ENCODE results near the gene DLL4. TPM values are rescaled to one million over a fixed set of nuclear protein-coding genes. Genes with fewer than 3 reads are reported as not detected.

Gene DLL4
- total RNA-seq, 1 donor from 2014 or later, result 0.15 TPM

DNA sequence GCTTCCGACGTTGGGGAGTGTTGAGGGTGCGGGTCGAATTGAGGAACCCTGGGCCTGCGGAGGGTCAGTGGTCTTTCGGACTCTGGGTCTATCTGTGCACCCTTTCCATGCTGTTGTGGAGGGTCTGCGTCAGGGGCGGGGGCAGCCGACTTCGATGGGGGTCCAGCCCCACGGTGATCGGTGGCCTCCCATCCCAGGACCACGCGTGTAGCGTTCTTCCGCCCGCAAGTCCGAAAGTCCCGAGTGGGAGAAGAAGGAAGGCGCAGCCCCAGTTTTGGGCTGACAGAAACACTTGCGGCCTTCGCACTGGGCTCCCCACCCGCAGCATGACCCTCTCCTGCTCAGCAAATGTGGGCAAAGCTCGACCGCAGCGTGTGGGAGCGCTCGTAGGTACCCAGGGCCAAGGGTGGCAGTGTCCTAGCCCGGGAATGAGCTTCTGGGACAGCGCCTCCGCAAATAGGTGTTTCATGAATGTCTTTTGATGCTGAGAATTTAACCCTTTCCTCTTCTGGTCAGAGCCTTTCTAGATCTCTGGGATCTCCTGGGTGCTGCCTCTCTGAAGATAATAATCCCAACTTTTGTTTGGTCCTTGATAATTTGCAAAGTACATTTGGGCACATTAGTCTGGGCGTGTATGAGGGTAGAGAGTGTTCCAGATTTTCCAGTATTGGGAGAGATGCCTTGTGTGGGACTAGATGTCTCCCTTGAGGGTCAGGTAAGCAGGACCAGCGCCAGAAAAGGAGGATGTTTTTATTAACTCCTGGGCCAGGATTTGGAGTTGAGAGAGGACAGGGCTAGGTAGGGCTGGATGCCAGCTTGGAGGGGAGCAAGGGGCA lies 2.3 kb upstream of the DLL4 start:
- no peak for DNase-seq (ENCODE audit: low read depth)

DNA sequence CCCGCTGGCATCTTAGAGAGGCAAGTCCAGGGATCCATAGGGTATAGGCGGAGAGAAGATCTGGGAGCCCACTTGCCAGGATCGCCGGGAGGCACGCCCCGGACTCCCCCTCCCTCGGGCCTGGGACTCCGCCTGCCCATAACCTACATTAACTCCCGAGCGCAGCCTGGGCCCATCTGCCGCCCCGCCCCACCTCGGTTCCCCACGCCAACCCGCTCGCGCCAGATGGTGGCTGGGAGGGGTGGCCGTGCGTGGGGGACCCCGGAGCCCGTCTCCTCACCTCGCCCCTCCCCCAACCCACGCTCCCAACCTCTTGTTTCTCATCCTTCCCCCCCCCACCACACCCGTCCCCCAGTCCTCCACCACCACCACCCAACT lies 1.7 kb upstream of the DLL4 start:
- no peak for DNase-seq (ENCODE audit: low read depth)

DNA sequence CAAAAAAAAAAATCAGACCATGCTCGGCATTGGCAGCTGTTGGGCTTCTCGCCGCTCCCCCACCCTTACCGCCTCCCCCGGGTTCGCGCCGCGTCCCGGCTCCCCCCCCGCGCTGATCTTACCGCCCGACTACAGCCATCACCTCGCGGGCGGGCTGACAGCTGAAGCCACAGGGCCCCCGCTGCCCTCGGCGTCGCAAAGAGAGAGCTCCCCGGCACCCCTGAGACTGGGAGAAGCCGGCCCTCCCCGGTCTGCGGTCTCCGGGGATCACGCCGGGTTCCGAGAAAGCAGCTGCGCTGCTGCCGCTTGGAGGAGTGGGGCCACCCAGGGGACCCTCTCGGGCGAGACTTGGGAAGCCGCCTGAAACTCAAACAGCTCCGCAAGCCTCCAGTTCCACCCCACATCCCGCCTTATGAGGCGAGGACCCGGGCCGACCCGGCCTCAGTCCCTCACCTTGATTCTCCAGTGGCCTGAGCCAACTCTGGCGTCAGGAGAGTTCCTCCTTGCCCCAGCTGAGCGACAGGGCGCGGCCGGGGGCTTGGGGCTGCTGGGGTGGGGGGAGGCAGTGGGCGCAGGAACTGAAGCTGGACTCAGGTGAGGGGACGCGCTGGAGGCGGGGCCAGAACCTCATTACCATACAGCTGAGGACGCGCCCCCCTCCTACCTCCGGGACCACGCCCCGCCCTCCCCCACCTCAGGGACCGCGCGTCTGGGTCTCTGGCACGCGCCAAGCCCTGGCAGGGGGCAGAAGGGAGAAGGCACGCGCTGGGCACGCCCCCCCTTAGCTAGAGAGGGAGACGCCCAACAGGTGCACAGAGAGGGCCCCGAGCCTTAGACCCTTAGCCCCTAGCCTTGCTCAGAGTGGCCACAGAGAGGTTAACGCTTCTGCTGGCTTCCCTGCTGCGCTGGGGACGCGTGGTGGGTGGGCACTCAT lies 1.0 kb upstream of the DLL4 start:
- no peak for DNase-seq (ENCODE audit: low read depth)

DNA sequence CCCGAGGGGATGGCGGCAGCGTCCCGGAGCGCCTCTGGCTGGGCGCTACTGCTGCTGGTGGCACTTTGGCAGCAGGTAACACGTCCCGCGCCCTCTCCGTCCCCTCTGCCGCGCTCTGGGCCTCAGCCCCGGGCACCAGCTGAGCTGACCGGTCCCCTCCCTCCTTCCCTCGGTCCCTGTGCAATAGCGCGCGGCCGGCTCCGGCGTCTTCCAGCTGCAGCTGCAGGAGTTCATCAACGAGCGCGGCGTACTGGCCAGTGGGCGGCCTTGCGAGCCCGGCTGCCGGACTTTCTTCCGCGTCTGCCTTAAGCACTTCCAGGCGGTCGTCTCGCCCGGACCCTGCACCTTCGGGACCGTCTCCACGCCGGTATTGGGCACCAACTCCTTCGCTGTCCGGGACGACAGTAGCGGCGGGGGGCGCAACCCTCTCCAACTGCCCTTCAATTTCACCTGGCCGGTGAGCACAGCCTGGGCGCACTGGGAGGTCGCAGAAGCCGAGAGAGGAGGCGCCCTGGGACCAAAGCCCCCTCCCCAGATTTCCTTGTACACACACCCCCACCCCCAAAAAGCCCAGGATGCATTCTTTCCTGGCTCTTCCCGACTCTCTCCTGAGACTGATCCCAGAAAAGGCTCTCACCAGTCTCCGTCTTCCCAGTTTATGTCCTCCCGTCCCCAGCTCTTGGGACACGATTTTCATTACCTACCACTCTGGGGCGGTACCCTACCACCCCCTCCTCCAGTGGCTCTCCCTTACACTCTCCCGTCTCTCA lies 705 bp downstream of the DLL4 start:
- DNase-seq (ENCODE audit: low read depth), result no peak

DNA sequence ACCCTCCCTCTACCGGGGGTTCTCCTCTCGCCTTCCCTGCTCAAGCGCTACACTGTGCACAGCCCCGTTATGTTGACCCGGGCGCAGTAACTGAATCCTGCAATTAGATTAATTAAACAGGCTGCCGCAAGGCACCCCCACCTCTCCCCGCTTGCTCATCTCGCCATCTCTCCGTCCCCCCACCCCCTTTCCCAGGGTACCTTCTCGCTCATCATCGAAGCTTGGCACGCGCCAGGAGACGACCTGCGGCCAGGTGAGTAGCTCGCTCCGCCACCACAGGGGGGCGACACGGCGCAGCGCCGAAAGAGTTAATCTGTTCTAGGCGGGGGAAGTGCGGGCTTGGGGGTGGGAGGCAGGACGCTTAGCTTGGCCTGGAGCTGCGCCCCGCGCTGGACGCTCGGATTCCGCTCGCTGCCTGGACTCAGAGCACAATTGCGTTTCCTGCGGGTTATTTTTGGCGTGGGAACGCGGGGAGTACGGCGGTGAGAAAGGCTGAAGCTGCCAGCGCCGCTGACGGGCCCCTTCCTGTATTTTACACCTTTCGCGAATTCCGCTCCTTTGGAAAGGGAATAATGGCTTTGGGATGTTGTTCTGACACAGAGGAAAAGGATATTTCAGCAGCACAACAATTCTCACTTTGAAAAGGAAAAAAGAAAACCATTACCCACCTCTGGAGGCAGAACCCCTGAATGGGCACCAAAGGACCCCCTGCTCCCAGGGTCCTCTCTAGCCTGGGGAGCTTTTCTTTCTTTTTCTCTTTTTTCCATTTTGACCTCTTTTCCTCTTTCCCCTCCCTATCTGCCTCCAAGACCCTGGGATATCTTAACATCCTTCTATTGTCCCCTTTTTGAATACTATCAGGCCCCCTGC lies 1.5 kb downstream of the DLL4 start:
- DNase-seq (ENCODE audit: low read depth), result no peak

DNA sequence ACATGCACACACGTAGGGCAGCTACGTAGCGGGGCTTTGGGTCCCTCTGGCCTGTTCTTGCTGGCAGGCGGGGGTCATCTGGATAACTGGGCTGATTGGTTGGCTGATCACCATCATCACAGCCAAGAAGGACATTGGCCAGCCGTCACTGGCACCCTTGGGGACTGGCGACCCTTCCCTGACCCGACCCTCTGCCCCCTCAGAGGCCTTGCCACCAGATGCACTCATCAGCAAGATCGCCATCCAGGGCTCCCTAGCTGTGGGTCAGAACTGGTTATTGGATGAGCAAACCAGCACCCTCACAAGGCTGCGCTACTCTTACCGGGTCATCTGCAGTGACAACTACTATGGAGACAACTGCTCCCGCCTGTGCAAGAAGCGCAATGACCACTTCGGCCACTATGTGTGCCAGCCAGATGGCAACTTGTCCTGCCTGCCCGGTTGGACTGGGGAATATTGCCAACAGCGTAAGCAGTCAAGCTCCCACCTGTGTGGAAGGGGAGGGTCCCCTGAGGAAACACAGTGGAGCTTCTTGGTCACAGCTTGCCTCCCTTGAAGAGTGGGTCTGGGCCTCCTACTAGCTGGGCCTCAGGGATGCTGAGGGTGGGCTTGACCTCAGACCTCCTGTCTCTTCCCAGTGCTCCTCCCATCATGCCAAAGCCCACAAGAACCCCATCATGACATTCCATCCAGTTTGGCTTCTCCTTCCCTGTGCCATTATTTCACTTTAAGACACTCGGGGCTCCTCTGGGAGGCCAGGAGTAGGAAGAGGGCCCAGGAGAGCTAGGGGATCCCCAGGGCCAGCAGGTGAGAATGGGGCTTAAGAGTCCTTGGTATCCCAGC lies 2.4 kb downstream of the DLL4 start:
- DNase-seq (ENCODE audit: low read depth), result no peak

DNA sequence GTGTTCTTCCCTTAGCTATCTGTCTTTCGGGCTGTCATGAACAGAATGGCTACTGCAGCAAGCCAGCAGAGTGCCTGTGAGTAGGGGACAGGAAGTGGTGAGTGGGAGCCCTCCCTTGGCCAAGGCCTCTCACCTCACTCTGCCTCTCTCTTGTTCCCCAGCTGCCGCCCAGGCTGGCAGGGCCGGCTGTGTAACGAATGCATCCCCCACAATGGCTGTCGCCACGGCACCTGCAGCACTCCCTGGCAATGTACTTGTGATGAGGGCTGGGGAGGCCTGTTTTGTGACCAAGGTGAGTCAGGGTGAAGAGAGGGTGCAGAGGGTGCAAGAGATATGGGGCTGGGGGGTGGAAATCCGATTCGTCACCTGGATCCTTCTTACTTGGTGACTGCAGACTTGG lies 3.0 kb downstream of the DLL4 start:
- no peak for DNase-seq (ENCODE audit: low read depth)

DNA sequence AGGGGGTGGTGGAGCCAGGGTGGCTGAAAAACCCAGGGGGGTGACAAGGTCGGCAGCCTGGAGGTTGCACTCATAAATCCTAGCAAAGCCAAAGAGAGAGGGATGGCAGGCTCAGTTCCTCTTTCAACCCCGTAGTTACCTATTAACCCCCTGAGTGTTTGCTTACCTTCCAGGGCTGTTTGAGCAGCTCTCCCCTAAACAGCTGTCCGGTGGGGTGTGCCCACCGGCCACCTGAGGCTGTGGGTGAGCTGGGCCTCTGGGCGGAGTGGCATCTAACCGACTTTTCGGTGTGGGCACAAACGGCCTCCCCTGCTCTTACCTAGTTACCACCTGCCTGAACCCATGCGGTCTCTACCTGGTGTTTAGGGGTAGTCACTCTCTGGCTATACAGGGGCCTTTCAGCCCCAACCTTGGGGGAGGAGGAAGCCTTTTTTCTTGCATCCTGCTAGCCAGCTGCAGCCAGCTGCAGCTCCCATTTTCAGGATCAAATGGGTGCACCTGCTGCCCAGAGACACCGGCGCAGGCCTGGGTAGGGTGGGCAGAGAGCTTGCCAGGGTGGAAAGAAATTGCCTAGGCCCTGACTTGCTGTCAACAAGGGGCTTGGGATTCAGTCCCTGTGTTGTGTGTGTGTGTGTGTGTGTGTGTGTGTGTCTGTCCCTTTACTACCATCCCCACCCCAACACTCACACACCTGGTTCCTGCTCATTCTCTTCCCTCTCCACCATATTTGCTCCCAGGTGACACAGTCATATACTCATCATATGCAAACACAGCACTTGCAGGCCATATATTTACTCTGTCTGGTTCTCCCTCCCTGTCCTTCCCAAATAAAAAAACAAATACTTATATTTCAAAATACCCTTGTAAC lies 3.7 kb downstream of the DLL4 start:
- no peak for DNase-seq (ENCODE audit: low read depth)

DNA sequence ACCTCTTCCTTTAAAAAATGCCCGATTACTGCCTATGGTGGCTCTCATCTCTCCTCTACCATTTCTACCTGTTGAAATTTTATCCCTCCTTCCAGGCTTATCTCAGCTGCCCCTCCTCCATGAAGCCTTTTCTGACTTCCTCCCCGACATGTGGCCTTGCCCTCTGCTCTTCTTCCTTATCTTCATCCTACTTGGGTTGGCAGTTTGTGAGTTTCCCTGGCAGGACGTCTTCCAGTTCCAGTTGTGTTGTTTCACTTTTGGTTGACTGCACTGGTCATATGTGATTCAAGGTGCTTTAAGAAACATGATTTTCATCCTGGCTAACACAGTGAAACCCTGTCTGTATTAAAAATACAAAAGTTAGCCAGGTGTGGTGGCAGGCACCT lies 4.4 kb downstream of the DLL4 start:
- no peak for DNase-seq (ENCODE audit: low read depth)

DNA sequence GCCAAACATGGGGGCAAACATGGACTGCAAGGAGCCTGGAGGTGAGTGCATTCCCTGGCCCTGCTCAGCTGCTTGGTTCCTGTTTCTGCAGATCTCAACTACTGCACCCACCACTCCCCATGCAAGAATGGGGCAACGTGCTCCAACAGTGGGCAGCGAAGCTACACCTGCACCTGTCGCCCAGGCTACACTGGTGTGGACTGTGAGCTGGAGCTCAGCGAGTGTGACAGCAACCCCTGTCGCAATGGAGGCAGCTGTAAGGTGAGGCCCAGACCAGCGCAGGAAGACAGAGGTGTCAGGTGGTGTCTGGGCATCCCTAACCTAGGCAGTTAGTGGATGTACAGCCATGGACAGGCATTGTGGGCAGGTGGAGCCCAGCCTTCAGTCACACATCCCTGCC lies 5.3 kb downstream of the DLL4 start:
- no peak for DNase-seq (ENCODE audit: low read depth)

DNA sequence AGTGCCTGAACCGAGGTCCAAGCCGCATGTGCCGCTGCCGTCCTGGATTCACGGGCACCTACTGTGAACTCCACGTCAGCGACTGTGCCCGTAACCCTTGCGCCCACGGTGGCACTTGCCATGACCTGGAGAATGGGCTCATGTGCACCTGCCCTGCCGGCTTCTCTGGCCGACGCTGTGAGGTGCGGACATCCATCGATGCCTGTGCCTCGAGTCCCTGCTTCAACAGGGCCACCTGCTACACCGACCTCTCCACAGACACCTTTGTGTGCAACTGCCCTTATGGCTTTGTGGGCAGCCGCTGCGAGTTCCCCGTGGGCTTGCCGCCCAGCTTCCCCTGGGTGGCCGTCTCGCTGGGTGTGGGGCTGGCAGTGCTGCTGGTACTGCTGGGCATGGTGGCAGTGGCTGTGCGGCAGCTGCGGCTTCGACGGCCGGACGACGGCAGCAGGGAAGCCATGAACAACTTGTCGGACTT lies 7.1 kb downstream of the DLL4 start:
- DNase-seq (ENCODE audit: low read depth), result no peak

DNA sequence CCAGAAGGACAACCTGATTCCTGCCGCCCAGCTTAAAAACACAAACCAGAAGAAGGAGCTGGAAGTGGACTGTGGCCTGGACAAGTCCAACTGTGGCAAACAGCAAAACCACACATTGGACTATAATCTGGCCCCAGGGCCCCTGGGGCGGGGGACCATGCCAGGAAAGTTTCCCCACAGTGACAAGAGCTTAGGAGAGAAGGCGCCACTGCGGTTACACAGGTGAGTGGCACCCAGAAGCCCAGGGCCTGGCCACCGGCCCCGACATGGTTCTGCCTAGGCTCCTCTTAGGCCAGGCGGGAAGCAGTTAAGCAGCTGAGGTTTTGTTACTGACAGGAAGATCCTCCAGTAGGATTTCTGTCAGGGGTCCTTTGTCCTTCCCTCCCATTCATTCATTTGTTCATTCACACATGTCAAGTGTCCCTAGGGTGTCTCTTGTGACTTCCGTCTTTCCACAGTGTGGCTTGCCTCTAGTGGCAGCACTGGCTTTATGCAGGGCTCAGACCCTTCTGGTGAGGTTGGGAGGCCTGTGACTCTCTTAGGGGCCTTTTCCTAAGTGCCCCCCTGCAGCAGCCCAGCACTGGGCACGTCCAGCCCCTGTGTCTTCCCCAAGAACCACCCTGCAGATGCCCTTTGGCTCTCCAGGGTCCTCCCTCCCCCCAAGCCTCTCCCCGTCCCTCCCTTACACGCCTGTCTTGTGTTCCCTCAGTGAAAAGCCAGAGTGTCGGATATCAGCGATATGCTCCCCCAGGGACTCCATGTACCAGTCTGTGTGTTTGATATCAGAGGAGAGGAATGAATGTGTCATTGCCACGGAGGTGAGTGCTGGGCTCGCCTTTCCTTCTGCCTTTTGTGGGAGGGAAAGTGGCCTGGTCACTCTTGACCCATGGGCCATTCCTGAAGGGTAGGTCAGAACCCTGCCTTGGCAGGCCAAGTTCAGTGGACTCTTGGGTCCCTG lies 7.8 kb downstream of the DLL4 start:
- no peak for DNase-seq (ENCODE audit: low read depth)

DNA sequence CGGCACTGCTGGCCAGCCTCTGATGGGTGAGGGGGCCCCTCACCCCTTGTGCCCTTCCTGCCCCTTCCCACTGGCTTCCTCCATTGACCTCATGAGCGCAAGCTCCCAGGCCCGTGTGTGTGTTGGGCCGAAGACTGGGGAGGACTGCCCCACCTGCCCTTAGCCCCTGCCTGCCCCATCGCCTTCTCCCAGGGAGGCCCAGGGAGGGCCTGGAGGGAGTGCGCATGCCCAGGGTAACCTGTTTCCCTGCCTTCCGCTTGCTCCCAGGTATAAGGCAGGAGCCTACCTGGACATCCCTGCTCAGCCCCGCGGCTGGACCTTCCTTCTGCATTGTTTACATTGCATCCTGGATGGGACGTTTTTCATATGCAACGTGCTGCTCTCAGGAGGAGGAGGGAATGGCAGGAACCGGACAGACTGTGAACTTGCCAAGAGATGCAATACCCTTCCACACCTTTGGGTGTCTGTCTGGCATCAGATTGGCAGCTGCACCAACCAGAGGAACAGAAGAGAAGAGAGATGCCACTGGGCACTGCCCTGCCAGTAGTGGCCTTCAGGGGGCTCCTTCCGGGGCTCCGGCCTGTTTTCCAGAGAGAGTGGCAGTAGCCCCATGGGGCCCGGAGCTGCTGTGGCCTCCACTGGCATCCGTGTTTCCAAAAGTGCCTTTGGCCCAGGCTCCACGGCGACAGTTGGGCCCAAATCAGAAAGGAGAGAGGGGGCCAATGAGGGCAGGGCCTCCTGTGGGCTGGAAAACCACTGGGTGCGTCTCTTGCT lies 8.8 kb downstream of the DLL4 start:
- DNase-seq (ENCODE audit: low read depth), result peak; percentile 54

DNA sequence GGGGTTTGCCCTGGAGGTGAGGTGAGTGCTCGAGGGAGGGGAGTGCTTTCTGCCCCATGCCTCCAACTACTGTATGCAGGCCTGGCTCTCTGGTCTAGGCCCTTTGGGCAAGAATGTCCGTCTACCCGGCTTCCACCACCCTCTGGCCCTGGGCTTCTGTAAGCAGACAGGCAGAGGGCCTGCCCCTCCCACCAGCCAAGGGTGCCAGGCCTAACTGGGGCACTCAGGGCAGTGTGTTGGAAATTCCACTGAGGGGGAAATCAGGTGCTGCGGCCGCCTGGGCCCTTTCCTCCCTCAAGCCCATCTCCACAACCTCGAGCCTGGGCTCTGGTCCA lies 9.4 kb downstream of the DLL4 start:
- no peak for DNase-seq (ENCODE audit: low read depth)

DNA sequence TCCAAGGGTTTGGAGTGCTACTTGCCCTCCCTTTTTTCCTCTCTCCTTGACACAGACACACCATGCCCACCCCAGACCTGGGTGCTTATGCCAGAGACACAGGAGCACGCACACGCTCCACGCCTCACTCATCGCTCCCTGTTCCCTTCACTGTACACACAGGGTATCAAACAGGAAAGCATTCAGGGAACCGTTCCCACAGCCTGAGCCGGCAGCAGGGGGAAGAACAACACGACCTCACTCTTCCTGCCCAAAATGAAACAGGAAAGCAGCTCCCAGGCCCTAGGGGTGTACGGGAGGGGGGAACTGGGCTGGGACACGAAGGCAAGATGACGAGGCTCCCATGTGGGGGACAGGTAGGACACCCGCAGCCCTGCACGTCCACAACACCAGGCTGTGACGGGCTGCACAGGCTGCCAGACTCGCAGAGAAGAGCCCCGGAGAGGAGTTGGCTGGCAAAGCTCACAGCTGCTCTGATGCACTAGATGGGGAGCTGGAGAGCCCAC lies 11.2 kb downstream of the DLL4 start:
- no peak for DNase-seq (ENCODE audit: low read depth)

DNA sequence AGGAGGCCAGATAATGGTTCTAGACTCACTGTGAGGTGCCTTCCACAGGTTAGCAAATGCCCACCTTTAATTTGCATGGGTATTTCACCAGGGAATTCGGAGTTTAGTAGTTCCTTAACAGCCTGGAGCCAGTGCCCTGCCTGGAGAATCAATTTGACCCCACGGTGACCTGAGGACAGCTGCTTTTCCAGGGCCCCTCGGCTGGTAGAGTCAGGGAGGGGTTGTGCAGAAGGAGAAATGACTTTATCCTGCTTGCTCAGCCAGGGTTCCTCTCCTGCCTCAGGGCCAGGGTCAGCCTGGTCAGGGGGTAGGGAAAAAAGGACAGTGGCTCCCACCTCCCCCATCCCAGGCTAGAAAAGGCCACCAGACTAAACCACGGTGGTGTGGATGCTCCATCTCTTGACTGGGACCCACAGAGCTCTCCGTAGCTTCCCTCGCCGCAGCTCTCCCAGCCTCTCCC lies 12.0 kb downstream of the DLL4 start:
- DNase-seq (ENCODE audit: low read depth), result no peak
